Stimulated activated CD8-positive, alpha-beta memory T cell treated with anti-CD3 and anti-CD28 coated beads, Interleukin-4, amount 100 ng/mL, for 48 hours (primary cell): ENCODE results near the gene MPDZ.

Experiments
- DNase-seq: peaks from one replicate; pipeline ENCODE4 v3.0.0-alpha.2; 2020

MPDZ gene

DNA sequence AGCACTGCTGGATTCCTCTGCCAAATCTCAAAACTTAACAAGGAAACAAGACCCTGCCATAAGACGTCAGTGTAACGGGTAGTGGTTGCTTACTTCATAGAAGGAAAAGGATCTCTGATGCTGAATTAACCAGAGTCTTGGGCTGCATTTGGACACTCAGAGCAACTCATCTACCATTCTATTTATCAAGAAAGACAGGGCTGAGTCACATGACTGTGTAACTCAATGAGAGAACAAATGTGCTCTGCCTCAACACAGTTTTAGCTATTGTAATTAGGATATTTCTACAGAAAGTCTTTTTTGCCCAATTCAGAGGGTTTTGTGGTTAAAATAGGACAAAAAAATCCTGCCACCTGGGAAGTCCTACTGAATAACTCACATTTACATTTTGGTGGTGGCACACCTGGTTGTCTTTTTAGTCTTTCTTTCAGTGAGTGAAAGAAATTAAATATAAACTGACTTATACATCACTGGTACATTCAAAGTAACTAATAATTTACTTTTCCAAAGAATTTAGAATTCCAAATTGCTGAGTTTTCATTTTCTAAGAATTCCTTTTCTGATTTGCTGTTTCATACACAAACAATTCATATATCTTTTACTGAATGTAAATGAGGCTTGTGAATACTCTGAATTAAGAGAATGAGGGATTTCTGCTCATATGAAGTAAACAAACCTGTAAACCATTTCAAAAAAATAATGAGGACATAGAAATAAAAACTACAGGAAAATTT lies 104.4 kb downstream of the MPDZ start:
- DNase-seq, result no peak

DNA sequence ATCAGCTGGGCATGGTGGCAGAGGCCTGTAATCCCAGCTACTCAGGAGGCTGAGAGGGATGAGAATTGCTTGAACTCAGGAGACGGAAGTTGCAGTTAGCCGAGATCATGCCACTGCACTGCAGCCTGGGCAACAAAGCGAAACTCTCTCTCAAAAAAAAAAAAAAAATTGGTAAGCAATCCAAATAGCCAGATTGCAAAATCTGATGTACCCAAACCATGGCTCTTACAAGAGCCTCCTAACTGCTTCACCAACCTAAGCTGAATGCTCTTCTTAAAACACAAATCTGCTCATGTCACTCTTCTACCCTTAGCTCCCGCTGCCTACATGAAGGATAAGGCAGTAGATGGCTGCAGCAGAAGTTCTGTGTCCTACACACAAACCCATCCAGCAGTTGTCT lies 105.9 kb downstream of the MPDZ start:
- no peak for DNase-seq

DNA sequence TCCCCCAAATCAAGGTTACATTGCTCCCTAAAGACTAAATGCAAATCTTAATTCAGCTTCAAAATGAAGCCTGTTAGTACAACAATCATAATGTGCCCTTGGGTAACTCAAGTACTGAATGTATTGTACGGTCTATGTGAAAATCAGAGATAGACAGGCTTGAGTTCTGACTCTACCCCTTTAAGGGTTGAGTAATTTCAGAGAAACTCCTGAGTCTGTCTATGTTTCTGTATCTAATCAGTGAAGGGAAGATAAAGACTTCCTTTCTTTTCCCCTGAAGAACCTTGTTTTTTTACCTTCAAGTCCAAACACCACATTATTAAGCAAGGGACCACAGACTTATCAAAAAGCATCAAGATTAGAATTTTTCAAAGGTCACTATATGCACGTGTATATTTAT lies 108.2 kb downstream of the MPDZ start:
- no peak for DNase-seq

DNA sequence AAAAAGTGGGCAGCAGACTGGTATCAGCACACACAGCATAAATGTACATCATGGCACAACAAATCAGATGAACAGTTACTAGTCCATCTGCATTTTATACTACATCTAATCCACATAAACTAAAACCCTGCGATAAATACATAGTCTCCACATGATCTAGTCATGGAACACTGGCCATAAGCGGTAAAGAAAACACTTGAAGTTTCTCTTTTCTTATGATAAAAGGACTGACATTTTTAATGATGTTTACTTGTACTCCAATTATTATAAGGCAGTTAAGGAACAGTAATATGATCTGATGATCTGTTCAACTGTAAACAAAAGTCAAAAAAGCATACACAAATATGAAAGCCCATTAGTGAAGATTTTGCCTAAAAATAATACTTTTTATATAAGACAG lies 112.5 kb downstream of the MPDZ start:
- no peak for DNase-seq

DNA sequence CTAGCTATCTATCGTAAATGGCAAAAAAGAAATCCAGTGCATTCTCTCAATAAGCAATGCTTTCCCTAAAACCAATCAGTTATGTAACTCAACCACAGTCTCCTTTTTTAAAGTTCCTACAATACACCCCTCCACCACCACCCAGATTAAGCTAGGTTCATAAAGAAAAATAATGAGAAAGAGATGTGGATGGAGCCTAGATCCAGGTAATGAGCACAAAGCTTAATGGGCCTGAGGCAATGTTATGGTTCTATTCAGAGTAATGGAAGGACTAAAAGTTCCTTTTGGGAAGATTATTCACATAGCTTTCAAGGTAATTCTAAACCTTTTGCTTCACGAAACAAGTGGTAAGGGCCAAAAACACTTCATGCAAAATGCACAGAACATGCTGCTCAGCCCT lies 113.5 kb downstream of the MPDZ start:
- DNase-seq, result no peak

DNA sequence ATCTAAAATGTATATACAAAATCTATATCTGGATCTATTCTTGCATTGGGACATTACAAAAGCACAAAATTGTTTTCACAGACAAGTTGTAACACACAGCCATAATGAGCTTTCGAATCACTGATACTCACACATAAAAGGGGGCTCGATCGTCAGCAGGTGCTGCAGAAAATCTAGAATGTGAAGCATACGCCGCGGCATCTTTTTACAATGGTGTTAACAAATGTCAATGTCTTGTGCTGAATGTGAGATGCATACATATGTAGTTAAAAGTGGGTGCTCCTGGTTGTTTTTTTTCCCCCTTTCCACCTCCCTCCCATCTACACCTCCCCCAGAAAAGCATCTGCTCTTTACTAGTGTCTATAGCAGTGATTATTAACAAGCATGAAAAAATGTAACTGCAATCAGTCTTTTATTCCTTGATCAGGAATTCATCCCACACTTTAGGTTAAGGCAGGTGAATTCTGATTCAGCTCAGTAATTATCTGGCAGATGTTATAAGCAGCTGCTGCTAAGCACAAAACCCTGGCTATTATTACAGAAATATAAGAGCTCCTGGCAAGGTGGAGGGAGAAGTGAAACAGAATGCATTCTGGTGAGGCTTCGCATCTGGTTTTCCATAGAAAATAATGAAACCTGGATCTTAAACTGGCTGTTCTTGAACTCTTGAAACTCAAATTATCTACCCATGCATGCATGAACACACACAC lies 114.1 kb downstream of the MPDZ start:
- DNase-seq, result no peak

DNA sequence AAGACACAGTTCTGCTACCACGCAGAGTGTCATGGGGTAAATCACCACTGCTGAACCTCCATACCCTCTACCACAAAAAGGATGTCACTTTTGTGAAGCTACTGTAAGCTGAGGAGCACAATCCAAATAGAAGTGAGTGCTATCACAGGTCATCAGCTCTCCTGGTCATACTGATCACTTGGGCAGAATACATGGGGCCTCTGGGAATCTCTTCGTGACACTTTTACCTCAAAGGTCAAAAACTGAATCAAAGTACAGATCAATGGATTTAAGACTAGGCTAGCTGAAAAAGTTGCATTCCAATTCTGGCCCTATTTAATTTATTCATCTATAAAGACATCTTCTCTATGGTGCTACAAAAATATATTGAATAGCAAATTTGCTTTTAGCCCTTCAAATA lies 115.5 kb downstream of the MPDZ start:
- no peak for DNase-seq

DNA sequence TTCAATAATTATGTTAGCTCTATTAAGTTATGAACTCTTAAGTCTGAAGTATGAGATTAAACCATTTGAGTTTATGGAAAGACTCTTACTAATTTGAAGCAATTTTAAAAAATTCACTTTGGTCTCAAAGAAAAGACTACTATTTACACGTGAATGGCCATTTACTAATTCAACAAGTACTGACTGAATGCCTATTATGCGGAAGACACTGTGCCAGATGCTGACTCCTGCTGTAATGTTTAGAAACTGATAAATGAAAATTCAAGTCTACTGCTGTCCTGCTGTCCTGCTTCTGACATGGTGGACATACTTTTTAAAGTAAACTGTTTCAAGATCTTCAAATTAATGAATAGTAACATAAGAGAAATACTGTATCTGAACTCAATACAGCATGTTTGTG lies 116.2 kb downstream of the MPDZ start:
- no peak for DNase-seq

DNA sequence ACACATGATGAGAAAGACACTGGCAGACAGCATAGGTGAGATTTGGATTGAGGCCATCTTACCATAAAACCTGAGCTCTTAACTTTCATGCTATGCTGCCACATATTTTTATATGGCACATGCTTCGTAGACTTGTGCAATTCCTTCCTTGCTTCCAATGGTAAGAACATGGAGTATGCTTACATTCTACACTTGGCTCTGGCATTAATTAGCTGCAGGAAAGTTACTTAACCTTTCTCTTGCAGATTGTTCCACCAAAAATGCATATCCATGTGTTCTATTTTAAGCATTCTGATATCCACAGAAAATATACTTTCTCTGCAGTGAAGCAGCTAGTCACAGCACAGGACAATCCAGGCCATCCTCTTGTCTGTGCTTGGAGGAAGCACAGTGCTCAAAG lies 119.4 kb downstream of the MPDZ start:
- no peak for DNase-seq

DNA sequence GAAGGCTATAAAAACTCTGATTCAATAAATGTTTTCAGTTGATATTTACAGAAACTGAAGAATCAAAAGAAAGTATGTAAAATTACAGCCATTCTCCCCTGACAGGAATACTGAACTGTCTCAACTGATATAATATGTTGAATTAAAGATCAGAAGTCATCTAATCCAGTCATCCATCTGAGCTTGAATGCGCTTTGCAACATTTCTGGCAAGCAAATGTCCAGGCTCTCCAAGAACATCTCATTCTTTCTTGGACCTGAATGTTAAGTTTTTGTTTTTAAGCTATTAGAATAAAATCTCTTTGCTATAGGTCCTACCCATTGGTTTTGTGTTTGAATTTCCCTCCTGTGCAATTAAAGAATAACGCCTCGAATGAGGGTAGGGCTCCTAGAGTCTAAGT lies 120.5 kb downstream of the MPDZ start:
- no peak for DNase-seq

DNA sequence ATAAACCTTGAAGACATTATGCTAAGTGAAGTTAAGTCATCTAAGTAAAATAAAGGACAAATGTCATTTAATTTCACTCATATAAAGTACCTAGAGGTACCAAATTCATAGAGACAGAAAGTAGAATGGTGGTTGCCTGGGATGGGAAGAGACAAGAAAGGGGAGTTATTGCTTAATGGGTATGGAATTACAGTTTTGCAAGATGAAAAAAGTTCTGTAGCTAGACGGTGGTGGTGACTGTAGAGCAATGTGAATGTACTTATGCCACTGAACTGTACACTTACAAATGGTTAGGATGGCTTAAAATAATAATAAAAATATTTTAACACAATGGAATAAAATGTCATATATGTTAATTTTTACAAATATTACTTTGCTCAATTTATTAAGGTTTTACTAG lies 128.0 kb downstream of the MPDZ start:
- no peak for DNase-seq

DNA sequence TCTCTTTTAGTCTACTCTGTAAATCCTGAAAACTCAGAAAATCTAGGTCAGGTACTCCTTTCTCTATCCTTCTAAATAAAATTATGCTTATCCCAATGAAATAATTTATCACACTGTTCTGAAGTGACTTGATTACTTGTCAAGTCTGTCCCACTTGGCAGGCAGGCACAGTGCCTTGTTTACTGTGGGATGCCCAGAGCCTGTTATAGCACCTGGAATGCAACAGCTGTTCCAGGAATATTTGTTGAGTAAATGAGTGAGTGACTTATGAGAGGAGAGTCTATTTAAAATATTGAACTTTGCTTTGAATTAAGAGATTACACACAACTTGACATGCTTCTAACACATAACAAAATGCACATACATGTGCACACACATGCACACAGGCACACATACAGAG lies 130.0 kb downstream of the MPDZ start:
- DNase-seq, result no peak

DNA sequence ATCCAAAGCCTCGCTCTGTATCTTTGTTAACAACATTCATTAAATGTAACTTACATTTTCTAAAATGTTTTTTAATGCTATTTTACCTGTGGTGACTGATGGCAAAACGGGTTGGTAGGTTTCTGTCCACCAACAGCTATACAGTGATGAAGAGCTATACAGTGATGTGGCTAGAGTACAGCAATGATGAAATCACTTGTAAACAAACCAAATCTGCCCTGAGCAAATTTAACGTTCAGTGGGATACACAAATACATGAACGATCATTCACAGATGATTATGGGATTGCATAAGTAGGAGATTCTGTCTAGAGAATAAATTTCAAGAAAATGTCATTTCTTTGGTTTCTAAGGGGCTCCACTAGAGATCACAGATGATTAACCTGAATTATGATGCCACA lies 132.7 kb downstream of the MPDZ start:
- no peak for DNase-seq

DNA sequence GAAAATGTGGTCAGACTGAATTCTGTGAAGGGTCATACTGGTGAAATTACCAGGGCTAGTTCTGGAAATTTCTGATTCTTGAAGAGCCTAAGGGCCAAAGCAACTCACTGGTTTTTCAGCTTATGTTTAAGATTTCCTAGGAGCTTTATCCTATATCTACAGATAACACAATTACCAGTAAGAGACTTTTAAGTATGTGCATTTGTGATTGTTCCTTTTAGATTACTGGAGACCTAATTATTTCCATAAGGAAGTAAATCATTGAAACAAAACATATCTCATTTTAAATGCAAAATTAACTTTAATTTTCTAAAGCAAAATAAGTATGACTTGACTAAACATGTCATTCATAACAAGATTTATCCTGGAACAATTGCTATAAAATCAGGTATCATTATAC lies 134.2 kb downstream of the MPDZ start:
- no peak for DNase-seq

DNA sequence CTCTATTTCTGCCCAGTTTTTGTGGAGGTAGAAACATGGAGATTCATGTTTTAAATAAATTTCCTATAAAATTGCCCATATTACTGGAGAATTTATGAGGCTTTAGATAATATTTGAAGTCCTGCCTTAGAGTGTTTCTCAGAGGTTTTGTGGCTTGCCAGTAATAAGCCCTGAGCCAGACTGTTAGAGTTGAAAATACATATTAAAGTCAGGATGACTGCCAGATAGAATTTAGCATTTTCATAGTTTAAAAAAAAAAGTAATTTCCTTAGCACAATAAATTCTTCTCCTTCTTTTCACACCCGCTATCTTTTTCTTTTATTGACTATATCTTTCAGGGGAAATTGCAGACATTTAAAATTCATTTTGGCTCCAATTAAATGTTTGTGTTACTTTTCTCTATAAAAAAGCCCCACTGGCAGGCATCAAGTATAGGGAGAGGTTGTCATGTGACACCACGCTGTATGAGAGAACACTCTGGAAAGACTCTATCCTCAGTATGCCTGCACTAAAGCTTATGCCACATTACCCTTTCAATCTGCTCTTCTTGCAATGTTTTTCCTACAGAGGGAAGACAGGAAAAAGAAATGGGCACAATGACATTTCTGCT lies 135.2 kb downstream of the MPDZ start:
- DNase-seq, result no peak

DNA sequence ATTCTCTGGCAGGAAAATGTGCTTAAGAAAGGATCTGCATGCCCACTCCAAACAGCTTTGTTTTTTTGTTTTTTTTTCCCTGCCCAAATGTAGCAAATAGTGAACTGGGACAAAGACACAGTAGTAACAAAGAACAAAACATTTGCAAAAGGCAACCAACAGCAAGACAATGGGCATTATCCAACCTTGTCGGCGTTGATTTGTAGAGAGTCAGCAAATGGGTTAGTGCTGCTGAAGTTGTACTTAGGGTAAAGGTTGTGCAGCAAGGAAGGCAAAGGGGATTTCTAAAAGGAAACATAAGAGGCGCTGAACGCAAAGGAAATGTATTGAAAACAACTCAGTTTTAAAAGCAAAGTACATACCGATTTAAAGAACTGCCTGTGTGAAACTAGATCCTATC lies 136.2 kb downstream of the MPDZ start:
- no peak for DNase-seq

DNA sequence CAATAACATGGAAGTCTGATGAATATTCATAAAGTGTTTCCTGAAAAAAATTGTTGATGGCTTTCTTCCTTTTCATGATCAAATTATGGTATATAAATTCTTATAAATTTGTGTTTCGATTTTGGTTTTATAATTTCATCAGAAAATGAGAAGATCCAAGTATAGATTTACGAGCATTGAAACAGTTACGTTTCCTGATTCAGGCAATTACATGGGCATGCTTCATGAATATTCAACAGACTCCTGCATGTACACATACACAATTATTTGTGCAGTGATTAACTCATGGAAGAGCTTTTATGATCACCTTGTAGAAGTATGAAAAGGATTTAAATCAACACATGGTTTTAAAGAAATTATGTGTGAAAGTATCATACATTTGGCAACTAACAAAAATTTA lies 136.7 kb downstream of the MPDZ start:
- no peak for DNase-seq

DNA sequence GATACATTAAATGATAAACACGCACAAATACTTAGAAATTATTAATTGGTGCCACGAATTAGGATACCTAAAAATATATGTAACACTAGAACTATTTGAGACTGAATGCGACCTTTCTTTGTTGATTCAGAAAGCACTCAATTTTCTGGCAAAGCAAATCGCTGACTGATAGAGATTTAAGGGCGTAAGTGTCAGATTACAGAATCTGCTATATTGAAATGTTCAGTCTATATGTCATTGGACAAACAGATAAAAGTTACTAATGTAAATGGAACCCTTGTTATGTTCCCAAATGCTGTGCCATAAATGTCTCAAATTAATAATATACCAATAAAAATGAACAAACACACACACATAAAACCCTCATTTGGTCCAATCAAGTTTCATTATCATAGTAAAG lies 137.9 kb downstream of the MPDZ start:
- no peak for DNase-seq

DNA sequence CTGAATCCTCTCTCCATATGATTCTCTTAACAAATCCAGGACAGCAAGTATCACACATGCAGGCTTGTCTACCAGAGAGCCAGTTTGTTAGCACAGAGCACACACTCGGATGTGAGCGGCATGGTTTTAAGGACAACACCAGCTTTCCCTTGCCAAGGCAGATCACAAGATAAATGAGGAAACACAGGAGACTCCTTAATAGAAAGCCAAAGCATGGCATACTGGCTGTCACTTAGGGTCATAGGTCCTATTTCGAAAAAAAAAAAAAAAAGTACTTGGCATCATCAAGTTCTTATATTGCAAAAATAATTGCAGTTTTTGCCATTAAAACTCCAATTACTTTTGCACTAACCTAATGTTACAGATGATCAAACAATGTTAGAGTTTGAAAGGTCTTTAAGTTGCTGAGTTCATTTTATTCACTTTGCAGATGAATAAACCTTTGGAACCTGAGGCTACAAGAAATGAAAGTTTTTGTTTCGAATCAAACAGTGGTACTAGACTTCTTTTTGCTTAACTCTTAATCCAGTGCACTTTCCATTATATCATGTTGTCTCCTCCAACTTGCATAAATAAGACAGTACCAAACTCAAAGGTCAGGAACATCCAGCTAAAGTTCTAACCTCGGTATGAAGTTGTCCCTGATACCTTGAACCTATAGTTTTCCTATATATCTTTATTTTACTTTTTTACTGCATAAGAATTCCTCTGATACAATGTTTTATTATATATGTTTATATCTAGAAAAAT lies 138.5 kb downstream of the MPDZ start:
- DNase-seq, result no peak

DNA sequence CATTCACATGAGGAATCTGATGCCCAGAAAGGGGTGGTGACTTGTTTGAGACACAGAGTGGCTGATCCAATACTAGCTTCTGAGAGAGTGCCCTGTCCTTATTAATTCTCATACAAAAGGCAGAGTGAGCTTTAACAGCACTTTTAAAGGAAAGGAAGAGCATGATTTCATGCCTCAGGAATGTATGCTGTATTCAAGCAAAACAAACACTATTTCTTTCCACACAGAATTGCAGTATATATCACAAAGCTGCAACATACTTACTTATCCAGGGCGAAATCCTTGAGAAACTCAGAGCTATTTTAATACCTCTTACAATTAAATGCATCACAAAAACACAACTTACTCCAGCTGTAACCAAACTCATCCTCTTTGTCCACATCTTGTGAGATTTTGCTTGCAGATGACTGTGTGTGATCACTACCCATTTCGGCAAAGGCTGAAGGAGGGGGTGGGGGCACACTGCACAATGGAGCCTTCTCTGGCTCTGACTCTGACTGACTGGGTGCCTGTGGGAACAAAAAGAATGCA lies 139.8 kb downstream of the MPDZ start:
- no peak for DNase-seq

DNA sequence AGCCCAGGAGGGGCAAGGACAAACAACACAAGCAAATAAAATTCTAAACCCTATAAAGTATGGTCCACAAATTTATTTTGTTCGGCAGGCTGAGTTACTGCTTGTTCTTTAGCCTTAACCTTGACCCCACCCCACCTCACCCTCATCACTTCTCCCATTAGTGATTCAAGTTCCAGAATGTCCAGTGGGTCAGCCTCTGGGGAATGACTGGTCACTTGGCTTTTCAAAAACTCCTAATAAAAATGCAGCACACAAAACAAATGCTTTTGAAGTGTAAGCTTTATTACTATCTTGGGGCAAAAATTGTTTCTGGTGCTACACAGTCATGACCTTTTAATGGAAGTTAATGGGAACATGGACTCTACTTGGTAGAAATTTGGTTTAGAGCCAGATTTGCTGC lies 142.1 kb downstream of the MPDZ start:
- no peak for DNase-seq

DNA sequence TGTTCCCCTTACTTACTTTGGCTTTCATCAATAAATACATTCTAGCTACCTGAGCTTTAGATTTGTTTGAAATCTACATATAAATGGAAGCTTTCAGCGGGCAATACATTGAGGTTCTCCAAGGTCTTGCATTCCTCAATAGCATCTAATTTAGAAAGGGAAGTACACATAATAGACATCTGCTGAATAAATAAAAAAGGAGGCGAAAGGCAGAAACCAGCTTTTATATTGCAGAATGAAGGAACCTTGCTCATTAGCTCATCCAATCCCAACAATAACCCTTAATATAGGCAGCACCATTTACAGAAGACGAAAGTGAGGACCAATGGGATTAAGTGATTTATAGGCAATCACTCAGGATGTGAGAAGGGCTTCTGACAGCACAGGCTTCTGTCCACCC lies 147.5 kb downstream of the MPDZ start:
- no peak for DNase-seq

DNA sequence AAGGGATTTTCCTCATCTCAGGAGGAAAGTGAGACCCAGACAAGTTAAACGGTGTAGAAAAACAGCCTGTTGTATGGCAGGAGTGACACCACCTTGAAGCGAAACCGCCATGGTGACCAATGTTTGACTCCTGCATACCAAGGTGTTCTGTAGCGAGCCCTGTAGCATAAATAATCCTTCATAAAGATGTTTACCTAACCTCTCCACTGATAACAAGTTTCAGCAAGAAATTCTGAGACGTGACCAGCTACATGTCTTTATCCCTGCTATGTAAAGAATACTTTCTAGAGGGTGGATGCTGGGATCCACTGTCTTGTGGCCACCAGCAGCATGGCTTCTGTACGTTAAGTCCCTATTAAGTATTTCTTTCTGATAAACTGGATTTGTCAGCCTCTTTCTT lies 148.1 kb downstream of the MPDZ start:
- DNase-seq, result no peak
